Trophoblast cell (in vitro differentiated cells and primary cell): ENCODE results near the gene HLA-B. TPM values are rescaled to one million over a fixed set of nuclear protein-coding genes. Genes with fewer than 3 reads are reported as not detected.
"Not testable (repeated sequence)": the region's sequence is repeated elsewhere in the genome, so short reads cannot be mapped to it uniquely, and the experiment has no call there.

ENCODE experiments used
- DNase-seq, 2 donors: peaks; one replicate each; pipeline ENCODE4 v3.0.0-alpha.2; 2016
- H2AFZ ChIP-seq: 2 replicates; pipeline ENCODE4 v1.6.1; 2013; ENCODE audit warnings: low read length, moderate library complexity, mild to moderate bottlenecking; ENCODE audit not compliant: insufficient read depth, poor library complexity
- H2AK5ac ChIP-seq: 2 replicates; pipeline ENCODE4 v1.6.1; 2013; ENCODE audit warnings: mild to moderate bottlenecking, low read length
- H2BK120ac ChIP-seq: 2 replicates; pipeline ENCODE4 v1.6.1; 2013; ENCODE audit warnings: low read length, mild to moderate bottlenecking, moderate library complexity; ENCODE audit not compliant: insufficient read depth, poor library complexity
- H2BK12ac ChIP-seq: 2 replicates; pipeline ENCODE4 v1.6.1; 2013; ENCODE audit warnings: mild to moderate bottlenecking, low read length, moderate library complexity
- H2BK5ac ChIP-seq: 2 replicates; pipeline ENCODE4 v1.6.1; 2013; ENCODE audit warnings: low read length, low read depth, moderate library complexity, mild to moderate bottlenecking; ENCODE audit not compliant: poor library complexity
- H3K14ac ChIP-seq: 2 replicates; pipeline ENCODE4 v1.6.1; 2013; ENCODE audit warnings: mild to moderate bottlenecking, low read length
- H3K18ac ChIP-seq: 2 replicates; pipeline ENCODE4 v1.6.1; 2013; ENCODE audit warnings: mild to moderate bottlenecking, low read length
- H3K23ac ChIP-seq: 2 replicates; pipeline ENCODE4 v1.6.1; 2013; ENCODE audit warnings: low read length
- H3K27ac ChIP-seq: 2 replicates; pipeline ENCODE4 v1.5.1; 2013; ENCODE audit warnings: low read depth, mild to moderate bottlenecking, inconsistent platforms, low read length, moderate library complexity
- H3K27me3 ChIP-seq: 2 replicates; pipeline ENCODE4 v1.6.1; 2013; ENCODE audit warnings: inconsistent platforms, mild to moderate bottlenecking, low read length, moderate library complexity; ENCODE audit not compliant: insufficient read depth
- H3K36me3 ChIP-seq, 2 experiments: 1 replicate in 1 of 2; 2 replicates in 1 of 2; pipeline ENCODE4 v1.6.1; 2013; ENCODE audit warnings: low read length in 2 of 2, mild to moderate bottlenecking in 2 of 2, moderate library complexity in 1 of 2; ENCODE audit not compliant: insufficient read depth in 2 of 2, control insufficient read depth in 1 of 2
- H3K4ac ChIP-seq: 2 replicates; pipeline ENCODE4 v1.6.1; 2013; ENCODE audit warnings: low read depth, mild to moderate bottlenecking, low read length, moderate library complexity
- H3K4me1 ChIP-seq, 2 experiments: 1 replicate in 1 of 2; 2 replicates in 1 of 2; pipeline ENCODE4 v1.6.1; 2013; ENCODE audit warnings: low read length in 2 of 2, mild to moderate bottlenecking in 2 of 2, moderate library complexity in 1 of 2; ENCODE audit not compliant: insufficient read depth in 2 of 2, control insufficient read depth in 1 of 2
- H3K4me2 ChIP-seq: 2 replicates; pipeline ENCODE4 v1.6.1; 2013; ENCODE audit warnings: inconsistent platforms, mild to moderate bottlenecking, low read length, moderate library complexity
- H3K4me3 ChIP-seq: 2 replicates; pipeline ENCODE4 v1.5.1; 2013; ENCODE audit warnings: mild to moderate bottlenecking, low read depth, low read length, inconsistent platforms
- H3K79me1 ChIP-seq: one replicate; pipeline ENCODE4 v1.6.1; 2013; ENCODE audit warnings: low read length
- H3K79me2 ChIP-seq: 2 replicates; pipeline ENCODE4 v1.6.1; 2013; ENCODE audit warnings: low read length, mild to moderate bottlenecking; ENCODE audit not compliant: control insufficient read depth, insufficient read depth, poor library complexity
- H3K9ac ChIP-seq: 2 replicates; pipeline ENCODE4 v1.6.1; 2013; ENCODE audit warnings: mild to moderate bottlenecking, low read length
- H3K9me3 ChIP-seq: 2 replicates; pipeline ENCODE4 v1.6.1; 2013; ENCODE audit warnings: low read depth, mild to moderate bottlenecking, control low read depth, inconsistent platforms, low read length; ENCODE audit not compliant: insufficient read depth
- H4K12ac ChIP-seq: 2 replicates; pipeline ENCODE4 v1.6.1; 2013; ENCODE audit warnings: low read depth, mild to moderate bottlenecking, low read length, moderate library complexity
- H4K8ac ChIP-seq: 2 replicates; pipeline ENCODE4 v1.6.1; 2013; ENCODE audit warnings: low read depth, mild to moderate bottlenecking, low read length, moderate library complexity
- H4K91ac ChIP-seq: one replicate; pipeline ENCODE4 v1.6.1; 2013; ENCODE audit warnings: low read depth, mild to moderate bottlenecking, low read length, moderate library complexity
- WGBS: extraction: QIAGEN DNeasy Blood & Tissue Kit; methylation state at CpG from one replicate; pipeline ENCODE4 v1.1.7; 2013; ENCODE audit warnings: missing lambda C conversion rate; ENCODE audit not compliant: insufficient read length, insufficient coverage; ENCODE audit errors: extremely low coverage; 5-methylcytosine and 5-hydroxymethylcytosine counted together
- polyA plus RNA-seq: library from polyadenylated mRNA; stranded (reverse); fragments of 200-250 nt; gene quantifications from 2 replicates; pipeline ENCODE4 v1.2.3, GENCODE V29; 2013

The HLA-B gene
- polyA plus RNA-seq, result 7.3 and 7.6 TPM in 2 replicates

DNA sequence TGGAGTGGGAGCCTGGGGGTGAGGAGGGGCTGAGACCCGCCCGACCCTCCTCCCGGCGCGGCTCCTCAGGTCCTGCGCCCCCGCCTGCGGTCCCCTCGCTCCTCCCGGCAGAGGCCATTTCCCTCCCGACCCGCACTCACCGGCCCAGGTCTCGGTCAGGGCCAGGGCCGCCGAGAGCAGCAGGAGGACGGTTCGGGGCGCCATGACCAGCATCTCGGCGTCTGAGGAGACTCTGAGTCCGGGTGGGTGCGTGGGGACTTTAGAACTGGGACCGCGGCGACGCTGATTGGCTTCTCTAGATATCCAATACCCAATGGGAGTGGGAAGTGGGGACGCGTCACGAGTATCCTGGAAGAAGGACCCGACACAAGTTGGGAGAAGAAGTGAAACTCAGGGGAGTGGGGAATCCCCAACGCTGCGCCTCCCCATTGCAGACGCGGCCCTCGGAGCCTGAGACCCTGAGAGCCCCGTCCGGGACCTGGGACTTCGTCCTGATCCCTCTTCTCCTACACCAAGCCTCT, at the start of gene HLA-B:
HLA-B (minus strand) TSS at position 234 of the 521 bp plus-strand sequence; CDS start at position 213, 21 bp downstream.
- Histone ChIP-seq H3K4me2 (peak within 1 kb of the TSS; percentile 98), H2AFZ (peak within 1 kb of the TSS; percentile 71), H4K91ac (no peak within 1 kb of the TSS), H2BK12ac (no peak within 1 kb of the TSS), H3K79me1 (no peaks in the 10 kb centered on the region), H3K4me1 (peaks cover 0 to 4% of the 10 kb centered on the region in 2 experiments), H3K27ac (no peak within 1 kb of the TSS), H3K18ac (no peak within 1 kb of the TSS), H3K79me2 (no peaks in the 10 kb centered on the region), H3K23ac (no peak within 1 kb of the TSS), H3K9ac (no peak within 1 kb of the TSS), H3K14ac (no peak within 1 kb of the TSS), H2AK5ac (no peak within 1 kb of the TSS), H3K9me3 (no peaks in the 10 kb centered on the region), H3K4me3 (peak within 1 kb of the TSS; percentile 73), H3K36me3 (no peaks in the 10 kb centered on the region), H4K12ac (no peak within 1 kb of the TSS), H3K27me3 (peaks cover 11% of the 10 kb centered on the region), H2BK120ac (no peak within 1 kb of the TSS), H2BK5ac (no peak within 1 kb of the TSS), H4K8ac (no peak within 1 kb of the TSS), H3K4ac (no peak within 1 kb of the TSS)
- DNase-seq, result peak; percentile 41 to 64
- WGBS, result no CpG with 5 or more reads among the region's 39 CpGs

GRCh38 chr6:31405996-31406395, 49.0 kb upstream of the HLA-B start:
- no peak for DNase-seq
- no peak overlapping the region for H4K12ac ChIP-seq
- H2BK5ac ChIP-seq, result no peak overlapping the region
- H2BK120ac ChIP-seq, result no peak overlapping the region
- no peak overlapping the region for H3K27ac ChIP-seq
- H4K8ac ChIP-seq, result no peak overlapping the region
- peaks cover 11% of the 10 kb centered on the region for H3K79me2 ChIP-seq
- no peak overlapping the region for H3K9ac ChIP-seq
- H3K4me2 ChIP-seq, result no peak overlapping the region
- no peaks in the 10 kb centered on the region for H3K27me3 ChIP-seq
- no peak overlapping the region for H3K4ac ChIP-seq
- H2AK5ac ChIP-seq, result no peak overlapping the region
- peaks cover 14 to 16% of the 10 kb centered on the region in 2 experiments for H3K4me1 ChIP-seq
- no peak overlapping the region for H2AFZ ChIP-seq
- H3K18ac ChIP-seq, result no peak overlapping the region
- peaks cover 6% of the 10 kb centered on the region for H3K79me1 ChIP-seq
- no peak overlapping the region for H3K23ac ChIP-seq
- no peak overlapping the region for H3K14ac ChIP-seq
- H4K91ac ChIP-seq, result no peak overlapping the region
- H3K4me3 ChIP-seq, result no peak overlapping the region
- H2BK12ac ChIP-seq, result no peak overlapping the region
- H3K36me3 ChIP-seq, result peaks cover 1 to 8% of the 10 kb centered on the region in 2 experiments
- no CpG with 5 or more reads among the region's 5 CpGs for WGBS
- H3K9me3 ChIP-seq, result no peaks in the 10 kb centered on the region

DNA sequence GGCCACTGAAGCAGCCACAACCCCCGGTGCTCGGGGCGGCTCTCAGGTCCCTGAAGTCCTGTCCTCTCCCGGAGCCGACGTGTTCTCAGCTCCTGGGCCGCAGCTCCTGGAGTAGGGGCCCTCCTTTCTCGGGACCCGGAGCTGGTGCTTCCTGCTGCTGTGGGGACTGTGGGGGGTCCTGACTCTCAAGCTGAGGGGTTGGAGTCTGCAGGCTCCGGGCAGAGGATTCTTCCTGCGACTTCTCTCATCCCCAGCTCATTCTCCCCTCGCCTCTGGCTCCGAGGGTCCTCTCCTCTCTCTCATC, 47.0 kb upstream of the HLA-B start:
- peak overlapping the region; percentile 24 for H3K14ac ChIP-seq
- peak overlapping the region; percentile 34 for H3K4ac ChIP-seq
- H3K23ac ChIP-seq, DNase-seq, H2AK5ac ChIP-seq, H2BK5ac ChIP-seq, H4K12ac ChIP-seq, H3K79me1 ChIP-seq, H3K79me2 ChIP-seq, H3K27me3 ChIP-seq, H3K36me3 ChIP-seq, H4K91ac ChIP-seq, H2BK120ac ChIP-seq, H3K27ac ChIP-seq, H3K9me3 ChIP-seq, H2AFZ ChIP-seq, H2BK12ac ChIP-seq: not testable (repeated sequence)
- peak overlapping the region; percentile 52 for H4K8ac ChIP-seq
- H3K4me1 ChIP-seq, result peaks cover 14 to 18% of the 10 kb centered on the region in 2 experiments
- H3K4me2 ChIP-seq, result peak overlapping the region; percentile 54
- peak overlapping the region; percentile 85 for H3K4me3 ChIP-seq
- H3K9ac ChIP-seq, result peak overlapping the region; percentile 45
- WGBS, result no CpG with 5 or more reads among the region's 13 CpGs
- peak overlapping the region; percentile 69 for H3K18ac ChIP-seq

DNA sequence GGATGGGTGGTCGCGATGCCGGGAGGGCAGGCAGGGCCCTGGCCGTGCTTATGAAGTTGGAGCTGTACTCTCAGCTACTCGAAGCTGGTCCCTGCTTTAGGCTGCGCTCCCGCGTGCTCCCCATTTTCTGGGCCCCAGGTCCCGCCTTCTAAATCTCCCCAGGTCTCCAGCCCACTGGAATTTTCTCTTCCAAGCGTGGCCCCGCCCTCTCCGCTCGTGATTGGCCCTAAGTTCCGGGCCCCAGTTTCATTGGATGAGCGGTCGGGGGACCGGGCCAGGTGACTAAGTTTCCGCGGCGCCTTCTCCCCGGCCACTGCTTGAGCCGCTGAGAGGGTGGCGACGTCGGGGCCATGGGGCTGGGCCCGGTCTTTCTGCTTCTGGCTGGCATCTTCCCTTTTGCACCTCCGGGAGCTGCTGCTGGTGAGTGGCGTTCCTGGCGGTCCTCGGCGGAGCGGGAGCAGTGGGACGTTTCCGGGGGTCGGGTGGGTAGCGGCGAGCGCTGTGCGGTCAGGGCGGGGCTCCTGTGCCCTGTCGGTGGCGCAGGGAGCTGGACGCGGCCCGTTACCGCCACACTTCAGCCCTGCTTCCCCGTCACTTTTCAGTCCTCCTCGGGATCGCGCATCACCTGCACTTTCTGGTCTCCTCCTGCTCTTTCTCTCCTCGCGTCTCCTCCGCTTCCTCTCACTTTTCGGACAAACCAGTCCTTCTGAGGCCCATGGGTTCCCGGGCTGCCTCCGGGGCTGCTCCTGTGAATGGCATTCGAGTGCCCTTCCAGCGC, 46.5 kb upstream of the HLA-B start, which contains the start of gene MICA:
MICA (plus strand) TSS at position 313 of the 778 bp plus-strand sequence; CDS start at position 351, 38 bp downstream.
- peak within 1 kb of the TSS; percentile 72 for H2AFZ ChIP-seq
- peak within 1 kb of the TSS; percentile 73 for H4K8ac ChIP-seq
- peak within 1 kb of the TSS; percentile 85 for H3K4me3 ChIP-seq
- peak within 1 kb of the TSS; percentile 68 for H2BK5ac ChIP-seq
- H2AK5ac ChIP-seq, result no peak within 1 kb of the TSS
- H3K14ac ChIP-seq, result peak within 1 kb of the TSS; percentile 24
- H3K36me3 ChIP-seq, result no peaks in the 10 kb centered on the region
- H4K91ac ChIP-seq, result peak within 1 kb of the TSS; percentile 65
- H4K12ac ChIP-seq, result peak within 1 kb of the TSS; percentile 49
- no peak within 1 kb of the TSS for H3K23ac ChIP-seq
- peak within 1 kb of the TSS; percentile 59 for H3K27ac ChIP-seq
- peak within 1 kb of the TSS; percentile 54 for H3K4me2 ChIP-seq
- peak within 1 kb of the TSS; percentile 45 for H3K9ac ChIP-seq
- peak; percentile 29 to 45 for DNase-seq
- no peaks in the 10 kb centered on the region for H3K27me3 ChIP-seq
- no peak within 1 kb of the TSS for H2BK12ac ChIP-seq
- H3K9me3 ChIP-seq, result no peaks in the 10 kb centered on the region
- H2BK120ac ChIP-seq, result no peak within 1 kb of the TSS
- peaks cover 8% of the 10 kb centered on the region for H3K79me1 ChIP-seq
- peaks cover 14 to 18% of the 10 kb centered on the region in 2 experiments for H3K4me1 ChIP-seq
- WGBS, result no CpG with 5 or more reads among the region's 58 CpGs
- peak within 1 kb of the TSS; percentile 94 for H3K18ac ChIP-seq
- peaks cover 9% of the 10 kb centered on the region for H3K79me2 ChIP-seq
- H3K4ac ChIP-seq, result peak within 1 kb of the TSS; percentile 48
